ENCODE results near the gene CENPT.
"Not testable (repeated sequence)": the region's sequence is repeated elsewhere in the genome, so short reads cannot be mapped to it uniquely, and the experiment has no call there.

Gene CENPT

GRCh38 chr16:67845291-67846062 is 2.0 kb downstream of the CENPT start:
- DNase-seq: no peak

- DNase-seq: no peak
Measured at GRCh38 chr16:67844497-67844896, 3.0 kb downstream of the CENPT start.

- no peak for DNase-seq
Measured at GRCh38 chr16:67843343-67843765, 4.1 kb downstream of the CENPT start.

- DNase-seq: no peak
Measured at GRCh38 chr16:67842509-67843342, 4.8 kb downstream of the CENPT start.

GRCh38 chr16:67841816-67842508 is 5.5 kb downstream of the CENPT start, which contains the start of gene THAP11:
Gene THAP11 (plus strand): TSS chr16:67842320. CDS start chr16:67842555, 235 bp downstream.
- peak; percentile 80 for DNase-seq

- DNase-seq: no peak
Measured at GRCh38 chr16:67841198-67841815, 6.2 kb downstream of the CENPT start.

GRCh38 chr16:67837811-67838210 is 9.7 kb downstream of the CENPT start:
- DNase-seq: no peak

GRCh38 chr16:67837190-67837589 is 10.3 kb downstream of the CENPT start:
- not testable (repeated sequence) for DNase-seq

GRCh38 chr16:67834242-67834614 is 13.3 kb downstream of the CENPT start:
- no peak for DNase-seq

- DNase-seq: peak; percentile 60
Measured at GRCh38 chr16:67833415-67834241, 13.9 kb downstream of the CENPT start.

- DNase-seq: no peak
Measured at GRCh38 chr16:67833030-67833414, 14.5 kb downstream of the CENPT start.

- DNase-seq: no peak
Measured at GRCh38 chr16:67828651-67829050, 18.8 kb downstream of the CENPT start.

GRCh38 chr16:67825906-67826305 is 21.6 kb downstream of the CENPT start:
- no peak for DNase-seq

- no peak for DNase-seq
Measured at GRCh38 chr16:67825119-67825518, 22.4 kb downstream of the CENPT start.

- DNase-seq: no peak
Measured at GRCh38 chr16:67822511-67822910, 25.0 kb downstream of the CENPT start.

- no peak for DNase-seq
Measured at GRCh38 chr16:67820608-67821259, 26.8 kb downstream of the CENPT start.

- DNase-seq: no peak
Measured at GRCh38 chr16:67814567-67814966, 32.9 kb downstream of the CENPT start.

- no peak for DNase-seq
Measured at GRCh38 chr16:67811899-67812298, 35.6 kb downstream of the CENPT start.

GRCh38 chr16:67807148-67807682 is 40.3 kb downstream of the CENPT start:
- DNase-seq: no peak

- DNase-seq: peak; percentile 92
Measured at GRCh38 chr16:67806428-67807147, 40.9 kb downstream of the CENPT start, which contains the start of the genes RANBP10 and TSNAXIP1. Gene RANBP10 (minus strand): TSS chr16:67806560. CDS start chr16:67806536, 24 bp downstream. Gene TSNAXIP1 (plus strand): TSS chr16:67806889. CDS start chr16:67807150, 261 bp downstream.

Measured in GDM1 (cell line).